CD4-positive, alpha-beta T cell (primary cell): Measurements from ENCODE around the gene RUBCN. TPM values are rescaled to one million over a fixed set of nuclear protein-coding genes. Genes with fewer than 3 reads are reported as not detected.
"Not testable (repeated sequence)": the region's sequence is repeated elsewhere in the genome, so short reads cannot be mapped to it uniquely, and the experiment has no call there.

ENCODE experiments used
- ATAC-seq: fragments of 200-7000 bp; cut with Tn5 transposase; one replicate; pipeline ENCODE4 v1.10.0; 2022; ENCODE audit warnings: mild to moderate bottlenecking; ENCODE audit not compliant: poor library complexity
- CTCF ChIA-PET: fragments of 350-600 bp; sonication (Branson Sonifier 250); formaldehyde crosslinking; loops from one replicate; lab custom pipeline; 2021; ENCODE audit warnings: antibody characterized with exemption, inconsistent platforms; lab: Charles Lee
- POLR2A ChIA-PET: fragments of 350-600 bp; sonication (Branson Sonifier 250); formaldehyde crosslinking; loops from one replicate; lab custom pipeline; 2021; ENCODE audit warnings: antibody characterized with exemption, inconsistent platforms; lab: Charles Lee
- DNase-seq, 14 experiments: peaks; one replicate each; pipeline ENCODE4 v3.0.0-alpha.2; 2013 to 2020; ENCODE audit warnings: mixed read lengths in 2 of 14
- H3K27ac ChIP-seq, 2 donors: one replicate each; pipeline versions ENCODE4 v1.5.1 to v1.7.0; 2013; ENCODE audit warnings: low read length in 2 of 2, low read depth in 1 of 2, mild to moderate bottlenecking in 1 of 2
- H3K27me3 ChIP-seq, 2 experiments: 1 replicate in 1 of 2; 2 replicates in 1 of 2; pipeline versions ENCODE4 v1.6.1 to v1.7.0; 2013; ENCODE audit warnings: low read length in 2 of 2, control low read depth in 1 of 2, mild to moderate bottlenecking in 1 of 2, moderate library complexity in 1 of 2; ENCODE audit not compliant: insufficient read depth in 2 of 2, control insufficient read depth in 1 of 2
- H3K36me3 ChIP-seq: one replicate; pipeline ENCODE4 v1.6.1; 2013; ENCODE audit warnings: low read length, control low read depth; ENCODE audit not compliant: insufficient read depth
- H3K4me1 ChIP-seq: one replicate; pipeline ENCODE4 v1.6.1; 2013; ENCODE audit warnings: low read length, control low read depth; ENCODE audit not compliant: insufficient read depth
- H3K4me3 ChIP-seq: one replicate; pipeline ENCODE4 v1.5.1; 2013; ENCODE audit warnings: mild to moderate bottlenecking, low read length, moderate library complexity
- H3K9me3 ChIP-seq, 2 experiments: 1 replicate in 1 of 2; 2 replicates in 1 of 2; pipeline versions ENCODE4 v1.6.1 to v1.7.0; 2013; ENCODE audit warnings: low read length in 2 of 2, mild to moderate bottlenecking in 2 of 2, control low read depth in 1 of 2, moderate library complexity in 1 of 2; ENCODE audit not compliant: control insufficient read depth in 1 of 2, insufficient read depth in 1 of 2
- H3K27ac Mint-ChIP-seq: one replicate; pipeline ENCODE4 v1.8.0; 2020; ENCODE audit warnings: mixed read lengths
- H3K27me3 Mint-ChIP-seq: one replicate; pipeline ENCODE4 v1.8.0; 2021; ENCODE audit warnings: mixed read lengths
- H3K36me3 Mint-ChIP-seq: one replicate; pipeline ENCODE4 v1.8.0; 2021; ENCODE audit warnings: low read depth, mixed read lengths
- H3K4me1 Mint-ChIP-seq: one replicate; pipeline ENCODE4 v1.8.0; 2021; ENCODE audit warnings: low read depth, mixed read lengths
- H3K4me3 Mint-ChIP-seq: one replicate; pipeline ENCODE4 v1.8.0; 2020; ENCODE audit warnings: mild to moderate bottlenecking, mixed read lengths
- H3K9me3 Mint-ChIP-seq: one replicate; pipeline ENCODE4 v1.8.0; 2020; ENCODE audit warnings: mixed read lengths
- intact Hi-C, 2 experiments: fragments of 100-400 bp; cut with DNase I in 1 of 2; cut with micrococcal nuclease in 1 of 2; formaldehyde crosslinking; loops; one replicate each; pipeline versions ENCODE4 v1.15.1 to v1.9.0; 2023 to 2025; cut with DNase I, micrococcal nuclease
- total RNA-seq, 174 experiments: library from RNA in 2 of 174; stranded (reverse) in 2 of 174; gene quantifications; one replicate each; pipeline ENCODE4 v1.2.3 and lab custom pipeline; 2021 to 2026
- TF ChIP-seq, protein P1 (sequence below): fragments of 200-600 bp; IDR thresholded peaks from one replicate; pipeline ENCODE4 v1.8.0; 2022; ENCODE audit warnings: antibody characterized with exemption, mild to moderate bottlenecking

RUBCN gene
- total RNA-seq, 2 experiments from 2014 or later = 35.3 to 38.9 TPM

DNA sequence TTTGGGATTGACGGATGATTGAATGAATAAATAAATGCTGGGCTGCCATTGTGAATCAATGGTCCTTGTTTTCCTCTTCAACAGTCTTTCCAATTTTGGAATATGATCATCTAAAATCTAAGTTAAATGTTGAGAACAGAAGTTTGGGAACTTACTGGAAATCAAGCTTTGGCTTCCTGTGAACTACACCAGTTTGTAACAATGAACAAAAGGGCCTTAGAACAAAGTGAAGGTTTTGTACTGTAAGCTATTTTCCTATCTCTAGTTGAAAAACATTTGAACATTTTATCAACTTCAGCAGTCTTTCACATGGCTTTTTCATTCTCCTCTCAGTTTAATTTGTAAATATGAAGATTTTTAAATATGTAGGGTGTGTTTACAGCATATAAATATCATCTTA, 66.3 kb downstream of the RUBCN start:
- ATAC-seq = no peak
- no peaks in the 10 kb centered on the region for H3K27me3 ChIP-seq
- no peak overlapping the region for H3K4me3 ChIP-seq
- no peaks in the 10 kb centered on the region for H3K4me1 ChIP-seq
- POLR2A ChIA-PET = interaction anchor here (0.6 to 1.0 kb wide), 2 partner anchors 42 to 310 kb away, joined by 3 to 4 read pairs; no protein-coding TSS in a partner anchor
- no peaks in the 10 kb centered on the region for H3K4me1 Mint-ChIP-seq
- intact Hi-C loops = no loop called here
- peak overlapping the region; percentile 58 for H3K27ac Mint-ChIP-seq
- TF ChIP-seq, protein P1, sequence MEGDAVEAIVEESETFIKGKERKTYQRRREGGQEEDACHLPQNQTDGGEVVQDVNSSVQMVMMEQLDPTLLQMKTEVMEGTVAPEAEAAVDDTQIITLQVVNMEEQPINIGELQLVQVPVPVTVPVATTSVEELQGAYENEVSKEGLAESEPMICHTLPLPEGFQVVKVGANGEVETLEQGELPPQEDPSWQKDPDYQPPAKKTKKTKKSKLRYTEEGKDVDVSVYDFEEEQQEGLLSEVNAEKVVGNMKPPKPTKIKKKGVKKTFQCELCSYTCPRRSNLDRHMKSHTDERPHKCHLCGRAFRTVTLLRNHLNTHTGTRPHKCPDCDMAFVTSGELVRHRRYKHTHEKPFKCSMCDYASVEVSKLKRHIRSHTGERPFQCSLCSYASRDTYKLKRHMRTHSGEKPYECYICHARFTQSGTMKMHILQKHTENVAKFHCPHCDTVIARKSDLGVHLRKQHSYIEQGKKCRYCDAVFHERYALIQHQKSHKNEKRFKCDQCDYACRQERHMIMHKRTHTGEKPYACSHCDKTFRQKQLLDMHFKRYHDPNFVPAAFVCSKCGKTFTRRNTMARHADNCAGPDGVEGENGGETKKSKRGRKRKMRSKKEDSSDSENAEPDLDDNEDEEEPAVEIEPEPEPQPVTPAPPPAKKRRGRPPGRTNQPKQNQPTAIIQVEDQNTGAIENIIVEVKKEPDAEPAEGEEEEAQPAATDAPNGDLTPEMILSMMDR = no peak
- peaks cover 38% of the 10 kb centered on the region for H3K36me3 Mint-ChIP-seq
- H3K27ac ChIP-seq = no peak overlapping the region
- no peak for DNase-seq
- H3K9me3 Mint-ChIP-seq = no peaks in the 10 kb centered on the region
- CTCF ChIA-PET = interaction anchor here (1.5 kb wide), 1 partner anchor 71 kb away, joined by 6 read pairs; no protein-coding TSS in a partner anchor
- H3K9me3 ChIP-seq = no peaks in the 10 kb centered on the region
- H3K36me3 ChIP-seq = peaks cover 20% of the 10 kb centered on the region
- H3K4me3 Mint-ChIP-seq = no peak overlapping the region
- H3K27me3 Mint-ChIP-seq = no peaks in the 10 kb centered on the region

DNA sequence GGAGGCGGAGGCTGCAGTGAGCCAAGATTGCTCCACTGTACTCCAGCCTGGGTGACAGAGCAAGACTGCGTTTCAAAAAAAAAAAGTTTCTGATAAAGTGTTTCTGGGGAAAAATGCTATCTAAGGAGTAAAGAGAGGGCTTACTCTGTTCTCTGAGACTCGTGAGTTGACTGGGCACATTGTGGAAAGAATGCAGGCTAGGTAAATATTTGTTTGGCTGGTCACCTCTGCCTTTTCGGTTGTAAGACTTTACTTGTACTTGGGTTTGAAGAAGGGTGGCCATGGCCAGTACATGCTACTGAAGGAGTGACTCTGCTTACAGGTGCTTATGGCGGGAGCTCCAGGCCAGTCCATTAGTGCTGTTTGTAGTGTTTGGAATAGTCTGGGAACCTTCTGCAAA, 68.7 kb downstream of the RUBCN start:
- TF ChIP-seq, protein P1 = no peak
- ChIA-PET POLR2A (no interaction called here), CTCF (interaction anchor here (1.2 kb wide), 1 partner anchor 69 kb away, joined by 4 read pairs; no protein-coding TSS in a partner anchor)
- intact Hi-C loops = loop anchor here (2.0 to 5.0 kb wide), 2 partner anchors 69 to 71 kb away; no protein-coding TSS in a partner anchor
- no peak for ATAC-seq
- Histone ChIP-seq H3K4me1 (peaks cover 6% of the 10 kb centered on the region), H3K36me3 (no peaks in the 10 kb centered on the region), H3K27ac (no peak overlapping the region), H3K27me3 (no peaks in the 10 kb centered on the region), H3K9me3 (no peaks in the 10 kb centered on the region), H3K4me3 (no peak overlapping the region)
- no peak for DNase-seq
- peaks cover 14% of the 10 kb centered on the region for H3K36me3 Mint-ChIP-seq
- H3K9me3 Mint-ChIP-seq = no peaks in the 10 kb centered on the region
- H3K4me1 Mint-ChIP-seq = no peaks in the 10 kb centered on the region
- H3K27me3 Mint-ChIP-seq = no peaks in the 10 kb centered on the region
- H3K4me3 Mint-ChIP-seq = no peak overlapping the region
- no peak overlapping the region for H3K27ac Mint-ChIP-seq

DNA sequence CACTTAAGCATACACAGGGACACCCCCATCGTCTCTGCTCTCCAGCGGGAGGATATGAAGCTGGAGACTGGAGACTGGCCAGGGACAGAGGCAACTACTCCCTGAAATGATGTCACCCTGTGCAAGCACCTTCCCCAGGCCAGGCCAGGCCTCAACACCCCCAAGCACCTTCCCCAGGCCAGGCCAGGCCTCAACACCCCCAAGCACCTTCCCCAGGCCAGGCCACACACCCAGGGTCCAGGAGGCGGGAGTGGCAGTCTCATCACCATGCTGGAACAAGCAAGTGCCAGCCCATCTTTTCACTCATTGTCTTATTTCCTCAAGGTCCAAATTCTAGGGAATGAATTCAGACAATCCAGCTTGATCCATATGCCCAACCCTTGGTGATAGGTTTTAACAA, 69.4 kb downstream of the RUBCN start:
- H3K4me1 Mint-ChIP-seq, CTCF ChIA-PET, H3K27ac Mint-ChIP-seq, DNase-seq, H3K27ac ChIP-seq, H3K27me3 ChIP-seq, H3K4me1 ChIP-seq, H3K9me3 Mint-ChIP-seq, H3K36me3 ChIP-seq, H3K4me3 ChIP-seq, POLR2A ChIA-PET, H3K27me3 Mint-ChIP-seq, H3K9me3 ChIP-seq, ATAC-seq: not testable (repeated sequence)
- intact Hi-C loops = loop anchor here in 1 of 2 experiments (5.0 kb wide), 1 partner anchor 70 kb away; no protein-coding TSS in a partner anchor
- peaks cover 13% of the 10 kb centered on the region for H3K36me3 Mint-ChIP-seq
- peak overlapping the region; percentile 56 for H3K4me3 Mint-ChIP-seq

DNA sequence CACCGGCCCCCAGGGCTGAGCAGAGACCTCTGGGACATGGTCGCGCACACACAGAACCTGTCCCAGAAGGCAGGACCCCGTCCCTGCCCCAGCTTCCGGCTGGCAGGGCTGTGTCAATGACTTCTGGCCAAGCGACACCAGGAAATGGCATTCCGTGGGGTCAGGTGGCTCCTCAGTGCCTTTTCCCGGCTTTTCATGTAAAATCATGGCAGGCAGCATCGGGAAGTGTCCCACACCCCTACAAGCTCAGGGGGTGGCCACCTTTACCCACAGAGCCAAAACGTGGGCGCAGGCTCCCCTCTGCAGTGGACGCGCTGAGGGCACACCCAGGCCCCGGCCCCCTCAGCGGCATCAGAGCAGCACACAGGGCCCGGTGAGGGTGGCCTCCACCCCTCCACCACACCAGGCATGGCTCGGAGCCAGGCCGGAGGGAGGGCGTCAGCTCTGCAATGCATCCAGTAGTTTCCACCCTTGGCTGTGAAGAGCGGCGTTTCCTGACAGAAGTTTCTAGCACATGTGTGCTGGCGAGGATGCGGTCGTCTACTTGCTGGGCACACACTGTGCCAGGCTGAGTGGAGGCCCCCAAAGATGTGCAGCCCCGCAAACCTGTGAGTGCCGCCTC, 70.4 kb downstream of the RUBCN start:
- peak in 1 of 14 experiments; percentile 38 for DNase-seq
- H3K9me3 Mint-ChIP-seq, H3K4me3 Mint-ChIP-seq: not testable (repeated sequence)

DNA sequence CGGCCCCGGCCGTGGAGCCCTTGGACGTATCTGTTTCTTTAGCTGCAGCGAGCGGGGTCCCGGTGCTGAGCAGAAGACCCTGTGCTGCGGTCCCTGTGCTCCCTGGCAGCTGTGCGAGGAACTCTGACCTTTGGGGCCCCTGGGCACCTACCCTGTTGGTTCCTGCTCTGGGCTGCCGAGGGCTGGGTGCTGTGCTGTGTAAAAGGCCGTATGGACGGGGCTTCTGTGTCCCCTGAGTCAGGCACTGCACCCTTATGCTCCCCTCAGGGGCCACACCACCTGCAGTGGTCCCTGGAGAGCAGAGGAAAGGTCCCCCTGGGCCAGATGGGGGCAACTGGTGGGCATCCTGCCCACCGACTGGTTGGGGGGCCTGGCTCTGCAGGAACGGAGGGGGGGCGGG, 71.2 kb downstream of the RUBCN start:
- H3K36me3 Mint-ChIP-seq, H3K4me3 ChIP-seq, H3K27ac ChIP-seq, CTCF ChIA-PET, ATAC-seq, H3K4me1 ChIP-seq, H3K27me3 Mint-ChIP-seq, H3K9me3 ChIP-seq, POLR2A ChIA-PET, H3K4me1 Mint-ChIP-seq, H3K4me3 Mint-ChIP-seq, H3K27ac Mint-ChIP-seq, H3K36me3 ChIP-seq, H3K9me3 Mint-ChIP-seq, H3K27me3 ChIP-seq, DNase-seq: not testable (repeated sequence)
- intact Hi-C loops = loop anchor here in 1 of 2 experiments (5.0 kb wide), 1 partner anchor 68 kb away; no protein-coding TSS in a partner anchor

More for the DNA sequence above, 70.4 kb downstream of the RUBCN start:
- POLR2A ChIA-PET, H3K27ac Mint-ChIP-seq, H3K27me3 ChIP-seq, H3K27ac ChIP-seq, H3K9me3 ChIP-seq, CTCF ChIA-PET, H3K27me3 Mint-ChIP-seq, H3K36me3 Mint-ChIP-seq, H3K4me1 ChIP-seq, ATAC-seq, H3K4me3 ChIP-seq, H3K36me3 ChIP-seq, H3K4me1 Mint-ChIP-seq: not testable (repeated sequence)
- intact Hi-C loops = loop anchor here in 1 of 2 experiments (5.0 kb wide), 1 partner anchor 69 kb away; no protein-coding TSS in a partner anchor

DNA sequence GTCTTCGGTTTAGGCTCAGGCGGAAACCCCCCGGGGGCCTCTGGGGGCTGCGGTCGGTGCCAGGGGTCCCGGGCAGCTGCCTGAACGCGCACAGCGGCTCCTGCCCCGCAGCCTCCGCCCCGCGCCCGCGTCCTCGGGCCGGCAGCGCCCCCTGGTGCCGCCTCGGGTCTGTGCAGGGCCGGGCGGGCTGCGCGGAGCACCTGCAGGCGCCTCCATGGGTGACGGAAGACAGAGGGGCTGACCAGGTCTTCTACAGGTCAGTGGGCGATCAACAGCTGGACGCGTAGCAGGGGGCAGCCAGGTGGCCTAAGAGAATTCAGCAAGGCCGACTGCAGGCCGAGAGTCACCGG, 71.6 kb downstream of the RUBCN start:
- peak overlapping the region; percentile 45 for H3K4me3 ChIP-seq
- H3K27ac Mint-ChIP-seq, POLR2A ChIA-PET, H3K9me3 ChIP-seq, H3K4me1 Mint-ChIP-seq, H3K27me3 ChIP-seq, H3K36me3 ChIP-seq, H3K9me3 Mint-ChIP-seq, H3K36me3 Mint-ChIP-seq, H3K27ac ChIP-seq, H3K4me1 ChIP-seq, DNase-seq, H3K4me3 Mint-ChIP-seq, CTCF ChIA-PET, H3K27me3 Mint-ChIP-seq: not testable (repeated sequence)
- intact Hi-C loops = loop anchor here in 1 of 2 experiments (5.0 kb wide), 1 partner anchor 68 kb away; no protein-coding TSS in a partner anchor
- ATAC-seq = peak; percentile 95
